Effector CD4-positive, alpha-beta T cell (primary cell): Measurements from ENCODE around the gene MYCN.
A peak's percentile ranks its signal among the peaks of the same experiment; 100 is the strongest.

Experiments
- DNase-seq: peaks from one replicate; pipeline ENCODE4 v3.0.0-alpha.2; 2020

Gene MYCN

GRCh38 chr2:15932394-15933183, 7.8 kb upstream of the MYCN start:
- DNase-seq: no peak

- no peak for DNase-seq
Observed at GRCh38 chr2:15933184-15933845, 7.0 kb upstream of the MYCN start.

- DNase-seq: no peak
Observed at GRCh38 chr2:15934291-15934945, 5.9 kb upstream of the MYCN start.

GRCh38 chr2:15935189-15935588, 5.2 kb upstream of the MYCN start:
- no peak for DNase-seq

GRCh38 chr2:15935675-15936074, 4.7 kb upstream of the MYCN start:
- DNase-seq: no peak

- DNase-seq: no peak
Observed at GRCh38 chr2:15936277-15937104, 3.9 kb upstream of the MYCN start.

- DNase-seq: no peak
Observed at GRCh38 chr2:15937105-15937881, 3.1 kb upstream of the MYCN start.

GRCh38 chr2:15937882-15938802, 2.2 kb upstream of the MYCN start:
- no peak for DNase-seq

GRCh38 chr2:15938803-15939555, 1.4 kb upstream of the MYCN start:
- no peak for DNase-seq

GRCh38 chr2:15939556-15939853, 845 bp upstream of the MYCN start:
- peak; percentile 15 for DNase-seq

GRCh38 chr2:15940661-15941480, 521 bp downstream of the MYCN start:
- DNase-seq: no peak

GRCh38 chr2:15941481-15941850, 1.1 kb downstream of the MYCN start:
- no peak for DNase-seq

- DNase-seq: no peak
Observed at GRCh38 chr2:15941871-15942710, 1.7 kb downstream of the MYCN start.

GRCh38 chr2:15942711-15943345, 2.5 kb downstream of the MYCN start:
- no peak for DNase-seq

GRCh38 chr2:15943378-15944280, 3.3 kb downstream of the MYCN start:
- no peak for DNase-seq

GRCh38 chr2:15944325-15945017, 4.1 kb downstream of the MYCN start:
- DNase-seq: no peak
